PC-3 (cell line): ENCODE results near the gene JAKMIP2. TPM values are rescaled to one million over a fixed set of nuclear protein-coding genes. Genes with fewer than 3 reads are reported as not detected.
A peak's percentile ranks its signal among the peaks of the same experiment; 100 is the strongest.

Experiments
- ATAC-seq: fragments of 200-7000 bp; cut with Tn5 transposase; 2 replicates; pipeline ENCODE4 v1.9.1; 2020; ENCODE audit warnings: mild to moderate bottlenecking, moderate library complexity
- BruUV-seq: library from RNA; stranded (reverse); fragments of 400-500 nt; replicated peaks from 2 replicates; lab custom pipeline; 2021; lab: Mats Ljungman, UMichigan
- CTCF ChIA-PET: fragments of 300-600 bp; sonication (Branson Sonifier 250); formaldehyde crosslinking; loops from one replicate; lab custom pipeline; 2022; ENCODE audit warnings: antibody characterized with exemption; lab: Charles Lee
- POLR2A ChIA-PET: fragments of 300-600 bp; sonication (Branson Sonifier 250); formaldehyde crosslinking; loops from one replicate; lab custom pipeline; 2022; ENCODE audit warnings: antibody characterized with exemption; ENCODE audit not compliant: unreplicated experiment; lab: Charles Lee
- DNase-seq: peaks from one replicate; pipeline ENCODE4 v3.0.0-alpha.2; 2015
- H2AFZ ChIP-seq: fragments of 300-600 bp; sonication (generic); 2 replicates; pipeline ENCODE4 v1.6.0; 2016; ENCODE audit warnings: antibody characterized with exemption, low read length
- H3F3A ChIP-seq: fragments of 300-600 bp; sonication (generic); one replicate; pipeline ENCODE4 v1.6.0; 2017; ENCODE audit warnings: antibody characterized with exemption, low read length, control low read depth, mild to moderate bottlenecking; ENCODE audit not compliant: unreplicated experiment
- H3K27ac ChIP-seq: fragments of 300-600 bp; sonication (generic); 2 replicates; pipeline ENCODE4 v1.5.1; 2016; ENCODE audit warnings: mild to moderate bottlenecking, low read length
- H3K27me3 ChIP-seq: fragments of 300-600 bp; sonication (generic); 2 replicates; pipeline ENCODE4 v1.6.1; 2016; ENCODE audit warnings: low read length, mixed read lengths
- H3K36me3 ChIP-seq: fragments of 300-600 bp; sonication (generic); 2 replicates; pipeline ENCODE4 v1.6.1; 2016; ENCODE audit warnings: low read depth, mixed run types, low read length, mixed read lengths
- H3K4me1 ChIP-seq: fragments of 300-600 bp; sonication (generic); 2 replicates; pipeline ENCODE4 v1.5.1; 2016; ENCODE audit warnings: low read length; ENCODE audit not compliant: insufficient read depth
- H3K4me2 ChIP-seq: fragments of 300-600 bp; sonication (generic); 2 replicates; pipeline ENCODE4 v1.6.0; 2016; ENCODE audit warnings: low read length
- H3K4me3 ChIP-seq: fragments of 300-600 bp; sonication (generic); 2 replicates; pipeline ENCODE4 v1.5.1; 2016; ENCODE audit warnings: mild to moderate bottlenecking, low read length, mixed read lengths
- H3K79me2 ChIP-seq: fragments of 300-600 bp; sonication (generic); 2 replicates; pipeline ENCODE4 v1.6.1; 2017; ENCODE audit warnings: low read length, mixed read lengths
- H3K9ac ChIP-seq: fragments of 300-600 bp; sonication (generic); 2 replicates; pipeline ENCODE4 v1.6.0; 2016; ENCODE audit warnings: mild to moderate bottlenecking, low read length
- H3K9me2 ChIP-seq: fragments of 300-600 bp; sonication (generic); replicated peaks from 2 replicates; pipeline ENCODE4 v1.6.1; 2016; ENCODE audit warnings: mixed run types, low read length, mixed read lengths
- H3K9me3 ChIP-seq: fragments of 300-600 bp; sonication (generic); 2 replicates; pipeline ENCODE4 v1.6.1; 2016; ENCODE audit warnings: low read length, mixed read lengths
- H4K20me1 ChIP-seq: fragments of 300-600 bp; sonication (generic); 2 replicates; pipeline ENCODE4 v1.6.1; 2016; ENCODE audit warnings: low read length, mixed read lengths
- CTCF ChIP-seq: fragments of 300-600 bp; sonication (generic); conservative IDR thresholded peaks from 2 replicates; pipeline ENCODE4 v1.5.1; 2017; ENCODE audit warnings: antibody characterized with exemption, low read depth, mild to moderate bottlenecking, low read length
- EZH2 ChIP-seq: fragments of 300-600 bp; sonication (generic); IDR thresholded peaks from one replicate; pipeline ENCODE4 v1.6.1; 2017; ENCODE audit warnings: antibody characterized with exemption, mild to moderate bottlenecking, low read length; ENCODE audit not compliant: unreplicated experiment
- EZH2phosphoT487 ChIP-seq: fragments of 300-600 bp; sonication (generic); IDR thresholded peaks from 2 replicates; pipeline ENCODE4 v1.6.1; 2018; ENCODE audit warnings: mild to moderate bottlenecking, antibody characterized with exemption, low read length, borderline replicate concordance
- intact Hi-C: fragments of 100-400 bp; cut with micrococcal nuclease; formaldehyde crosslinking; loops from 2 replicates; pipeline ENCODE4 v1.9.0; 2023
- total RNA-seq: library from RNA; depleted of rRNA; stranded (reverse); fragments of >200 nt; gene quantifications from 2 replicates; pipeline ENCODE4 v1.2.3, GENCODE V29; 2014

JAKMIP2 gene
- total RNA-seq, 1 experiment from 2014 or later, result 0.15 TPM

DNA sequence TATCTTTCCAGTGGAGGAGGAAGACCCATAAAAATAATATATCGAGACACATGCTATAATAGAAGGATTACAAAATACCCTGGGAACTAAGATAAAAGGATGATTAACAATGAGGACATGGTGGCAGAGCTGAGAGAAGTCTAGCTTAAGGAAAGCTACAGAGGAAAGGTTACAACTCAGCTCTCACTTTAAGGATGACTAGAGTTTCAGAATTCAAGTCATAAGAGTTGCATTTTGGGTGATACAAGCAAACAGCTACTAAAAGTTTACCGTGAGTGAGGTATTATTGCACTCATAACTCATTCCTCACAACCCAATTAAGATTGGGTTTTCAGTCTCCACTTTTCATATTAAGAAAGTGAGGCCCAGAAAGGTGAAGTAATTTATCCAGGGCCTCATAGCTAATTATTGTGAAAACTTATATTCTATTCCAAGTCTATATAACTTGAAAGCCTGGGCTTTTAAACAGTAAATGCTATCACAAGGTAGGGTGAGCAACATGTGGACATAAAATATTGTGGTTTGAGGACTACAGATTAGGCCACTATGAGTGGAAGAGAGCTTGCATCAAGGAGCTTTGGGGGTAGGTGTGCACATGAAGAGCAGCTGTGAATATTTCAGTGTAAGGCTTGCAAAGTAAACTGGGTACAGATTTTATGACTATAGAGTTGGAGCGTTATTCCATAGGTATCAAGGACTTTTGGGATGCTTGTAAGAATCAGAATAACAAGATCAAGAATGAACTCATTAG, 28.0 kb downstream of the JAKMIP2 start:
- no peaks in the 10 kb centered on the region for H3K9me2 ChIP-seq
- H2AFZ ChIP-seq, result no peak overlapping the region
- no peak for TF ChIP-seq EZH2
- TF ChIP-seq EZH2phosphoT487, result no peak
- no peak for TF ChIP-seq CTCF
- CTCF ChIA-PET, result no interaction called here
- no peaks in the 10 kb centered on the region for H3K36me3 ChIP-seq
- intact Hi-C loops, result no loop called here
- POLR2A ChIA-PET, result no interaction called here
- ATAC-seq (no peak), DNase-seq (no peak)
- H3K9ac ChIP-seq, result no peak overlapping the region
- H3K4me3 ChIP-seq, result no peak overlapping the region
- no peaks in the 10 kb centered on the region for H3K27me3 ChIP-seq
- no peaks in the 10 kb centered on the region for H3K4me1 ChIP-seq
- no peaks in the 10 kb centered on the region for H3K79me2 ChIP-seq
- H3K27ac ChIP-seq, result no peak overlapping the region
- no peaks in the 10 kb centered on the region for H3F3A ChIP-seq
- no peaks in the 10 kb centered on the region for H3K9me3 ChIP-seq
- no peaks in the 10 kb centered on the region for H4K20me1 ChIP-seq
- BruUV-seq, result no TSS peak
- no peak overlapping the region for H3K4me2 ChIP-seq

DNA sequence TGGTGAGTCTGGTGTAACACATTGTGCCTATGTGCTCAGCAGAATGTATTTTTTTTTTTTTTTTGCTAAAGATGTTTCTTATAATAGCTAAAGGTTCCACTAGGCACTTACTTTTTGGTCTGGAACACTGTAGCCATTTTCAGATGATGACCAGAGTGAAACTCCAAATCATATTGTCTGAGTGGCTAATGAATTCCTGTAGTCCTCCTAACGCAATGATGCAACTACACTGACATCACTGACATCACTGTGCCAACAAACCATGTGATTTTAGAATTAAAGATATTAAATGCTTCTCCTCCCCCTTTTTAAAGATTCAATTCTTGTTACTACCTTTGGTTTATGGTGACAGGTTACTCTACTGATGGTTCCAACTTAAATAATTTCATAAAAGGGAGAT, 28.8 kb downstream of the JAKMIP2 start:
- Histone ChIP-seq H3K4me2 (no peak overlapping the region), H3K9ac (no peak overlapping the region), H3K4me3 (no peak overlapping the region), H4K20me1 (no peaks in the 10 kb centered on the region), H3K9me2 (no peaks in the 10 kb centered on the region), H2AFZ (no peak overlapping the region), H3F3A (no peaks in the 10 kb centered on the region), H3K4me1 (no peaks in the 10 kb centered on the region), H3K27me3 (no peaks in the 10 kb centered on the region), H3K27ac (no peak overlapping the region), H3K36me3 (no peaks in the 10 kb centered on the region), H3K9me3 (no peaks in the 10 kb centered on the region), H3K79me2 (no peaks in the 10 kb centered on the region)
- DNase-seq (no peak), ATAC-seq (no peak)
- CTCF ChIA-PET, result no interaction called here
- no peak for TF ChIP-seq EZH2phosphoT487
- no peak for TF ChIP-seq CTCF
- TF ChIP-seq EZH2, result no peak
- intact Hi-C loops, result no loop called here
- POLR2A ChIA-PET, result interaction anchor here (0.5 kb wide), 1 partner anchor 392 kb away, joined by 3 read pairs; no protein-coding TSS in a partner anchor
- BruUV-seq, result no TSS peak

DNA sequence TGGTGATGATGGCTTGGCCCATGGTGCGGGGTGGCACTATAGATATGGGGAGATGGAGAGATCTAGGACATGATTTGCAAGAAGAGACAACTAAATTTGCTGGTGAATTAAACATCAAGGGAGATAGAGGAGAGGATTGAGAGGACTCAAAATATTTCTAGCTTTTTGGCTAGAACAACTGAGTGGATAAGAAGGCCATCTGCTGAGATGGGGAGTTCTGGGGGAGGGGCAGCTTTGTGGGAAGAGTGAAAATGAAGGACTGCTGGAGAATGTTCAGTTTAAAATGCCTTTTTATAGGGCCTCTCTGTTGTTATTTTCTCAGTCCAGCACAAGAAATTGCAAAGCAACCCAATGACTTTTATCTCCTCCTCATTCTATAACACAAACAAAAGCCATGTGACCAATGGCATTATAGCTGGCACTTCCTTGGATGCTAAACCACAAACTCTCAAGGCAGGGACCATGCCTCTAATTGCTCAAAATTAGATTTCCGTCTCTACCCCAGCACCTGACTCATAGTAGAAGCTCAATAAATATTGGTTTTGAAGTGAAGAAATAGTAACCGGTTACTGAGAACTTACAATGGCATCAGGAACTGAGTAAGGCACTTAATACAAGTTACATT, 29.8 kb downstream of the JAKMIP2 start:
- H3K4me3 ChIP-seq, result no peak overlapping the region
- H3K79me2 ChIP-seq, result no peaks in the 10 kb centered on the region
- no peak overlapping the region for H3K4me2 ChIP-seq
- no peaks in the 10 kb centered on the region for H3K36me3 ChIP-seq
- H3K27ac ChIP-seq, result no peak overlapping the region
- H4K20me1 ChIP-seq, result no peaks in the 10 kb centered on the region
- no peaks in the 10 kb centered on the region for H3K4me1 ChIP-seq
- H3K27me3 ChIP-seq, result no peaks in the 10 kb centered on the region
- ChIA-PET POLR2A (interaction anchor here (0.7 kb wide), 1 partner anchor 125 kb away, joined by 4 read pairs; no protein-coding TSS in a partner anchor), CTCF (no interaction called here)
- TF ChIP-seq EZH2phosphoT487 (no peak), EZH2 (no peak), CTCF (no peak)
- H3K9me2 ChIP-seq, result no peaks in the 10 kb centered on the region
- DNase-seq (peak; percentile 44), ATAC-seq (no peak)
- H3F3A ChIP-seq, result no peaks in the 10 kb centered on the region
- intact Hi-C loops, result no loop called here
- H3K9me3 ChIP-seq, result no peaks in the 10 kb centered on the region
- no peak overlapping the region for H3K9ac ChIP-seq
- BruUV-seq, result no TSS peak
- no peak overlapping the region for H2AFZ ChIP-seq
